PC-3 (cell line): Measurements from ENCODE around the gene ZNF784. TPM values are rescaled to one million over a fixed set of nuclear protein-coding genes. Genes with fewer than 3 reads are reported as not detected.

ENCODE experiments used
- ATAC-seq: fragments of 200-7000 bp; cut with Tn5 transposase; 2 replicates; pipeline ENCODE4 v1.9.1; 2020; ENCODE audit warnings: mild to moderate bottlenecking, moderate library complexity
- BruUV-seq: library from RNA; stranded (reverse); fragments of 400-500 nt; replicated peaks from 2 replicates; lab custom pipeline; 2021; lab: Mats Ljungman, UMichigan
- CTCF ChIA-PET: fragments of 300-600 bp; sonication (Branson Sonifier 250); formaldehyde crosslinking; loops from one replicate; lab custom pipeline; 2022; ENCODE audit warnings: antibody characterized with exemption; lab: Charles Lee
- POLR2A ChIA-PET: fragments of 300-600 bp; sonication (Branson Sonifier 250); formaldehyde crosslinking; loops from one replicate; lab custom pipeline; 2022; ENCODE audit warnings: antibody characterized with exemption; ENCODE audit not compliant: unreplicated experiment; lab: Charles Lee
- DNase-seq: peaks from one replicate; pipeline ENCODE4 v3.0.0-alpha.2; 2015
- H2AFZ ChIP-seq: fragments of 300-600 bp; sonication (generic); 2 replicates; pipeline ENCODE4 v1.6.0; 2016; ENCODE audit warnings: antibody characterized with exemption, low read length
- H3F3A ChIP-seq: fragments of 300-600 bp; sonication (generic); one replicate; pipeline ENCODE4 v1.6.0; 2017; ENCODE audit warnings: antibody characterized with exemption, low read length, control low read depth, mild to moderate bottlenecking; ENCODE audit not compliant: unreplicated experiment
- H3K27ac ChIP-seq: fragments of 300-600 bp; sonication (generic); 2 replicates; pipeline ENCODE4 v1.5.1; 2016; ENCODE audit warnings: mild to moderate bottlenecking, low read length
- H3K27me3 ChIP-seq: fragments of 300-600 bp; sonication (generic); 2 replicates; pipeline ENCODE4 v1.6.1; 2016; ENCODE audit warnings: low read length, mixed read lengths
- H3K36me3 ChIP-seq: fragments of 300-600 bp; sonication (generic); 2 replicates; pipeline ENCODE4 v1.6.1; 2016; ENCODE audit warnings: low read depth, mixed run types, low read length, mixed read lengths
- H3K4me1 ChIP-seq: fragments of 300-600 bp; sonication (generic); 2 replicates; pipeline ENCODE4 v1.5.1; 2016; ENCODE audit warnings: low read length; ENCODE audit not compliant: insufficient read depth
- H3K4me2 ChIP-seq: fragments of 300-600 bp; sonication (generic); 2 replicates; pipeline ENCODE4 v1.6.0; 2016; ENCODE audit warnings: low read length
- H3K4me3 ChIP-seq: fragments of 300-600 bp; sonication (generic); 2 replicates; pipeline ENCODE4 v1.5.1; 2016; ENCODE audit warnings: mild to moderate bottlenecking, low read length, mixed read lengths
- H3K79me2 ChIP-seq: fragments of 300-600 bp; sonication (generic); 2 replicates; pipeline ENCODE4 v1.6.1; 2017; ENCODE audit warnings: low read length, mixed read lengths
- H3K9ac ChIP-seq: fragments of 300-600 bp; sonication (generic); 2 replicates; pipeline ENCODE4 v1.6.0; 2016; ENCODE audit warnings: mild to moderate bottlenecking, low read length
- H3K9me2 ChIP-seq: fragments of 300-600 bp; sonication (generic); replicated peaks from 2 replicates; pipeline ENCODE4 v1.6.1; 2016; ENCODE audit warnings: mixed run types, low read length, mixed read lengths
- H3K9me3 ChIP-seq: fragments of 300-600 bp; sonication (generic); 2 replicates; pipeline ENCODE4 v1.6.1; 2016; ENCODE audit warnings: low read length, mixed read lengths
- H4K20me1 ChIP-seq: fragments of 300-600 bp; sonication (generic); 2 replicates; pipeline ENCODE4 v1.6.1; 2016; ENCODE audit warnings: low read length, mixed read lengths
- CTCF ChIP-seq: fragments of 300-600 bp; sonication (generic); conservative IDR thresholded peaks from 2 replicates; pipeline ENCODE4 v1.5.1; 2017; ENCODE audit warnings: antibody characterized with exemption, low read depth, mild to moderate bottlenecking, low read length
- EZH2 ChIP-seq: fragments of 300-600 bp; sonication (generic); IDR thresholded peaks from one replicate; pipeline ENCODE4 v1.6.1; 2017; ENCODE audit warnings: antibody characterized with exemption, mild to moderate bottlenecking, low read length; ENCODE audit not compliant: unreplicated experiment
- EZH2phosphoT487 ChIP-seq: fragments of 300-600 bp; sonication (generic); IDR thresholded peaks from 2 replicates; pipeline ENCODE4 v1.6.1; 2018; ENCODE audit warnings: mild to moderate bottlenecking, antibody characterized with exemption, low read length, borderline replicate concordance
- intact Hi-C: fragments of 100-400 bp; cut with micrococcal nuclease; formaldehyde crosslinking; loops from 2 replicates; pipeline ENCODE4 v1.9.0; 2023
- total RNA-seq: library from RNA; depleted of rRNA; stranded (reverse); fragments of >200 nt; gene quantifications from 2 replicates; pipeline ENCODE4 v1.2.3, GENCODE V29; 2014

The ZNF784 gene
- total RNA-seq, 1 experiment from 2014 or later, result 9.0 TPM

GRCh38 chr19:55581145-55581822 lies 43.1 kb downstream of the ZNF784 start:
- Histone ChIP-seq H3K79me2 (peaks cover 24% of the 10 kb centered on the region), H3K4me3 (peak overlapping the region; percentile 93), H3K27ac (no peak overlapping the region), H3K9me3 (no peaks in the 10 kb centered on the region), H3K4me1 (peaks cover 10% of the 10 kb centered on the region), H3K9me2 (no peaks in the 10 kb centered on the region), H3K4me2 (peak overlapping the region; percentile 88), H3F3A (no peaks in the 10 kb centered on the region), H3K9ac (peak overlapping the region; percentile 98), H3K27me3 (no peaks in the 10 kb centered on the region), H2AFZ (peak overlapping the region; percentile 98), H4K20me1 (no peaks in the 10 kb centered on the region), H3K36me3 (no peaks in the 10 kb centered on the region; the same call in 1 of the 2 replicates)
- ChIA-PET POLR2A (interaction anchor here (0.5 to 0.7 kb wide), 2 partner anchors 18 to 73 kb away, joined by 3 read pairs; partner anchors contain the start of gene FIZ1), CTCF (interaction anchor here (0.7 kb wide), 1 partner anchor 18 kb away, joined by 4 read pairs; the partner anchor contains the start of gene FIZ1)
- peak; percentile 45 for DNase-seq
- TSS peak; percentile 95 for BruUV-seq
- TF ChIP-seq EZH2 (no peak), EZH2phosphoT487 (no peak), CTCF (no peak)
- intact Hi-C loops, result loop anchor here (2.0 kb wide), 2 partner anchors 18 to 32 kb away; partner anchors contain the start of gene FIZ1
- ATAC-seq, result peak; percentile 14

GRCh38 chr19:55580628-55581144 lies 43.7 kb downstream of the ZNF784 start, which contains the start of gene ZNF579:
Gene ZNF579 (minus strand): TSS chr19:55580848. CDS start chr19:55579639, 1,209 bp downstream.
- H3K36me3 ChIP-seq, result no peaks in the 10 kb centered on the region; the same call in 1 of the 2 replicates
- H3F3A ChIP-seq, result no peaks in the 10 kb centered on the region
- intact Hi-C loops, result loop anchor here (2.0 kb wide), 2 partner anchors 18 to 32 kb away; partner anchors contain the start of gene FIZ1
- H3K79me2 ChIP-seq, result peaks cover 24% of the 10 kb centered on the region
- peak; percentile 78 for ATAC-seq
- peak within 1 kb of the TSS; percentile 60 for H3K27ac ChIP-seq
- H3K9me2 ChIP-seq, result no peaks in the 10 kb centered on the region
- H3K4me1 ChIP-seq, result peaks cover 6% of the 10 kb centered on the region; the same call in 1 of the 2 replicates
- no peaks in the 10 kb centered on the region for H4K20me1 ChIP-seq
- peak within 1 kb of the TSS; percentile 98 for H3K9ac ChIP-seq
- TF ChIP-seq EZH2phosphoT487 (no peak), CTCF (no peak), EZH2 (no peak)
- H2AFZ ChIP-seq, result peak within 1 kb of the TSS; percentile 98
- DNase-seq, result peak; percentile 92
- BruUV-seq, result no TSS peak
- no peaks in the 10 kb centered on the region for H3K9me3 ChIP-seq
- peak within 1 kb of the TSS; percentile 93 for H3K4me3 ChIP-seq
- POLR2A ChIA-PET, result no interaction called here
- peak within 1 kb of the TSS; percentile 88 for H3K4me2 ChIP-seq
- no peaks in the 10 kb centered on the region for H3K27me3 ChIP-seq
- CTCF ChIA-PET, result no interaction called here
